Fibroblast of mammary gland (primary cell): ENCODE data around the gene SFI1.

ENCODE experiments used
- DNase-seq: peaks from one replicate; pipeline ENCODE4 v3.0.0-alpha.2; 2010; ENCODE audit warnings: low read depth
- H3K4me3 ChIP-seq: 2 replicates; pipeline ENCODE4 v1.5.1; 2011; ENCODE audit warnings: low read depth, mild to moderate bottlenecking, low read length, moderate library complexity; ENCODE audit not compliant: control insufficient read depth
- CTCF ChIP-seq: conservative IDR thresholded peaks from 2 replicates; pipeline ENCODE4 v1.5.1; 2011; ENCODE audit warnings: low read depth, low read length, inconsistent platforms; ENCODE audit not compliant: control insufficient read depth, insufficient read depth

Gene SFI1

GRCh38 chr22:31616315-31616980 is 120.1 kb downstream of the SFI1 start:
- no peak for DNase-seq
- no peak overlapping the region for H3K4me3 ChIP-seq
- no peak for TF ChIP-seq CTCF

- no peak overlapping the region for H3K4me3 ChIP-seq
- DNase-seq = no peak
- TF ChIP-seq CTCF = no peak
These were observed 121.7 kb downstream of the SFI1 start for GRCh38 chr22:31618057-31618456.

- TF ChIP-seq CTCF = no peak
- no peak for DNase-seq
These were observed 122.3 kb downstream of the SFI1 start for GRCh38 chr22:31618471-31619176.

GRCh38 chr22:31619611-31620300 is 123.4 kb downstream of the SFI1 start:
- no peak overlapping the region for H3K4me3 ChIP-seq
- no peak for DNase-seq
- no peak for TF ChIP-seq CTCF

More at GRCh38 chr22:31618471-31619176, 122.3 kb downstream of the SFI1 start:
- H3K4me3 ChIP-seq = no peak overlapping the region

GRCh38 chr22:31620756-31621480 is 124.6 kb downstream of the SFI1 start:
- no peak for DNase-seq
- TF ChIP-seq CTCF = no peak

GRCh38 chr22:31621507-31622124 is 125.3 kb downstream of the SFI1 start:
- no peak overlapping the region for H3K4me3 ChIP-seq
- TF ChIP-seq CTCF = no peak
- DNase-seq = no peak

More at GRCh38 chr22:31620756-31621480, 124.6 kb downstream of the SFI1 start:
- no peak overlapping the region for H3K4me3 ChIP-seq
